Activated T-helper 2 cell treated with anti-CD3 and anti-CD28 coated beads, Interferon-gamma antibody, Interleukin-2, Interleukin-4, amounts not matched to agents 10 μg/mL and 5 μg/mL and 100 μg/mL, durations not matched to agents 14 hours and 24 hours and 36 hours (primary cell): ENCODE data around the gene PTCH1. TPM values are rescaled to one million over a fixed set of nuclear protein-coding genes. Genes with fewer than 3 reads are reported as not detected.

Source experiments
- DNase-seq: peaks from one replicate; pipeline ENCODE4 v3.0.0; 2021; ENCODE audit warnings: low spot score
- H3K27ac Mint-ChIP-seq: one replicate; pipeline ENCODE4 v1.8.0; 2021; ENCODE audit warnings: mixed read lengths
- H3K27me3 Mint-ChIP-seq: one replicate; pipeline ENCODE4 v1.8.0; 2021; ENCODE audit warnings: low read depth, mixed read lengths
- H3K36me3 Mint-ChIP-seq: one replicate; pipeline ENCODE4 v1.8.0; 2021; ENCODE audit warnings: low read depth, mixed read lengths
- H3K4me1 Mint-ChIP-seq: one replicate; pipeline ENCODE4 v1.8.0; 2021; ENCODE audit warnings: low read depth, mixed read lengths
- H3K4me3 Mint-ChIP-seq: one replicate; pipeline ENCODE4 v1.8.0; 2021; ENCODE audit warnings: low read depth, mild to moderate bottlenecking, moderate library complexity, mixed read lengths
- H3K9me3 Mint-ChIP-seq: one replicate; pipeline ENCODE4 v1.8.0; 2021; ENCODE audit warnings: mixed read lengths
- intact Hi-C: fragments of 100-400 bp; cut with micrococcal nuclease; formaldehyde crosslinking; loops from one replicate; pipeline ENCODE4 v1.15.1; 2023
- total RNA-seq: library from RNA; stranded (reverse); gene quantifications from 2 replicates; pipeline ENCODE4 v1.2.3, GENCODE V29; 2022

Gene PTCH1
- total RNA-seq, 1 donor from 2014 or later = 5.2 TPM

DNA sequence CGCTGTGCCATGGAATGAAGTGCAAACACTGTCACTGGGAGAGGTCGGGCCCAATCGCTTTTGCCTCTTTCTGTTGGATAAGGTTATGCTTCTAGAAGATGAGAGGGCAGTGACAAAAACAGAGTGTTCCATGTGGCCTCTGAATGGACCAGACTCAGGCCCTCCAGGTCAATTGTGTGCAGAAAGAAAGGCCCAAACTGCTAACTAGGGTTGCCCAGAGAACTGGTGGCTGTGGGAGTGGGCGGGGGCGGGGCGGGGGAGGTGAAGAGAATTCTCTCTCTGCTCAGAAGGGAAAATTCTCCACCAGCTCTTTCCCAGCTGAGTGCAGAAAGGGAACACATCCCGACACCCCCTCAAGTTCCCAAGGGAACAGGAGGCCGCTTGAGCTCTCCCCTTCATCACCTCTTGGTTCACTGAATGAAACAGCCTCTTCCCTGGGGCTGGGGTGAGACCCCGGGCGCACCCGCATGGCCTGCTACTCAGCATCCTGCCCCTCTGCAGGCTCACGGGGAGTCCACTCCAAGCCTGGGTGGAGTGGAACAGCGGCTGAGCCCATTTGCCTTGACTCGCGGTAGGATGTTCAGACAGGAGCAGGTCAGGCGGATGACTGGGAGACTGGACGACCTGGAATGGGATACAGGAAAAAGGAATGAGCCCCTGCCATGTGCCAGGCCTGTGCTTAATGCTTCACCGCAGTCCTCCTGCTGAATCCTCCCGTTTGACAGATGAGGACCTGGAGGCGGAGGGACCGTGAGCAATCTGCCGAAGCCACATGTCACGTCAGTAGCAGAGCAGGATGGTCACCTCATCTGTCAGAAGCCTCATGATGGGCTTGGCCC is 105.5 kb downstream of the PTCH1 start:
- Mint-ChIP-seq H3K4me3 (no peak overlapping the region), H3K9me3 (no peaks in the 10 kb centered on the region), H3K27ac (no peak overlapping the region)

DNA sequence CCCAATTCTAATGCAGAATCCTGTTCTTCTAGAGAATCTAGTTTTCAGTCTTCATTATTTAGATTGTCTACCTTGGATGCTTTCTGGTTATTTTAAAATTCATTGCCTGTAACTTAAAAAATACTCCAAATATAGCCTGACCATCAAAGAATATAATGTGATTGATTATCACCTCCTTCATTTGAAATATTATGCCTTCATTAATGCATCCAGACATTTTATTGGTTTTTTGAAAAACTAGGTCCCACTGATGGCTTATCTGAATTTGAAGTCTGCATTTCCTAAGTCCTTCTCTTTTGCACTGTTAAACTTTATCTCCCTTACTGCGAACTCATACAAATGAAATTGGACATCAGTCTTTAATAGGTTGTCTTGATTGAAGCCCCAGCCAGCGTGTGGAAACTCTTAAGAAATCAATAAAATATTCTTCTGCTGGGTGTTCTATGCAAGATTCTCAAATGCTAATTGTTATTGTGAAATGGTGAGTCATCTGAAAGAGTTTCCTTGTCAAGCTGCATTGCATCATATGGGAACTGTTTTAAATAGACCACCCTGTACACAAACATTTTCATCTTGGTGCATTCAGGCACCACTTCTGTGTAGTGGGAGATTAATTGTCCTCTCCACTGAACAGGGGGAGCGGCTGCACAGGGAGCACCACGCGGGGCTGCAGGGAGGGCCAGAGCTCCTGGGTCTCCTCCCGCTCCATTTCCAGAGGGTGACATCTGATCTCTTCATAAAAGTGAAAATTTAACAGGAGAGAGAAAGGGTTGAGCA is 106.9 kb downstream of the PTCH1 start:
- no peak overlapping the region for H3K27ac Mint-ChIP-seq
- no peaks in the 10 kb centered on the region for H3K36me3 Mint-ChIP-seq
- intact Hi-C loops = no loop called here
- peaks cover 9% of the 10 kb centered on the region for H3K27me3 Mint-ChIP-seq
- H3K4me3 Mint-ChIP-seq = no peak overlapping the region
- no peak for DNase-seq
- H3K9me3 Mint-ChIP-seq = no peaks in the 10 kb centered on the region
- H3K4me1 Mint-ChIP-seq = no peaks in the 10 kb centered on the region

More for the DNA sequence above, 105.5 kb downstream of the PTCH1 start:
- Mint-ChIP-seq H3K4me1 (no peaks in the 10 kb centered on the region), H3K36me3 (no peaks in the 10 kb centered on the region), H3K27me3 (peaks cover 10% of the 10 kb centered on the region)
- no peak for DNase-seq
- intact Hi-C loops = no loop called here

DNA sequence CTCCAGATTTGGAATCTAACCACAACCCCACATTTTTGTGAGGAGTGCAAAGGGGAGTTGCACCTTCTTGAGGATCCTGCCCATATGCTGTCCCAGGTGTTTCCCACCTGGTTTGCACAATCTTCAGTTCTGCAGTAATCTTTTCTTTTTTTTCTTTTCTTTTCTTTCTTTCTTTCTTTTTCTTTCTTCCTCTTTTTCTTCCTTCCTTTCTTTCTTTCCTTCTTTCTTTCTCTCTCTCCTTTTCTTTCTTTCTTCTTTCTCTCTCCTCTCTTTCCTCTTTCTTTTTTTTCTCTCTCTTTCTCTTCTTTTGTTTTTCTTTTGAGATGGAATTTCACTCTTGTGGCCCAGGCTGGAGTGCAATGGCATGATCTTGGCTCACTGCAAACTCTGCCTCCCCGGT is 109.2 kb downstream of the PTCH1 start:
- H3K9me3 Mint-ChIP-seq = no peaks in the 10 kb centered on the region
- peaks cover 21% of the 10 kb centered on the region for H3K27me3 Mint-ChIP-seq
- no peak overlapping the region for H3K27ac Mint-ChIP-seq
- intact Hi-C loops = no loop called here
- no peak for DNase-seq
- H3K36me3 Mint-ChIP-seq = no peaks in the 10 kb centered on the region
- H3K4me1 Mint-ChIP-seq = no peaks in the 10 kb centered on the region
- H3K4me3 Mint-ChIP-seq = no peak overlapping the region

DNA sequence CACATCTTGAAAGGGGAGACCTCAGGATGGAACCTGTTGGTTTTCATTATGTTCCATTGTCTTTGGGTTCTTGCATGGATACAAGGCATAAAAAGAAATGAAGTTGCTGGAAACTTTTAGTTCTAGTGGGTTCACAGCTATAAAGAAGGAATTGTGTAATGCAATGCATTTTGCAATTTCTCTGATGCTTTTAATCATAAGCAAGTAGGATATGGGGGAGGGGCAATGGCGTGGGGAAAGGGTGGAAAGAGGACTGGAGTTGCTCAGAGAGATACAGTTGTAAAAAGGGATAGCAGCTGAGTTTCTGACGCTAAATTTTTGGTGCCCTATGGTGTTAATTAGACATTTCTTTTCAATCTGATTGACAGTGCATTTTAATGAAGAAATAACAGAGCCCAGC is 110.7 kb downstream of the PTCH1 start:
- H3K4me1 Mint-ChIP-seq = no peaks in the 10 kb centered on the region
- no peak overlapping the region for H3K4me3 Mint-ChIP-seq
- H3K36me3 Mint-ChIP-seq = no peaks in the 10 kb centered on the region
- H3K9me3 Mint-ChIP-seq = no peaks in the 10 kb centered on the region
- peaks cover 31% of the 10 kb centered on the region for H3K27me3 Mint-ChIP-seq
- no peak for DNase-seq
- H3K27ac Mint-ChIP-seq = no peak overlapping the region
- intact Hi-C loops = no loop called here

DNA sequence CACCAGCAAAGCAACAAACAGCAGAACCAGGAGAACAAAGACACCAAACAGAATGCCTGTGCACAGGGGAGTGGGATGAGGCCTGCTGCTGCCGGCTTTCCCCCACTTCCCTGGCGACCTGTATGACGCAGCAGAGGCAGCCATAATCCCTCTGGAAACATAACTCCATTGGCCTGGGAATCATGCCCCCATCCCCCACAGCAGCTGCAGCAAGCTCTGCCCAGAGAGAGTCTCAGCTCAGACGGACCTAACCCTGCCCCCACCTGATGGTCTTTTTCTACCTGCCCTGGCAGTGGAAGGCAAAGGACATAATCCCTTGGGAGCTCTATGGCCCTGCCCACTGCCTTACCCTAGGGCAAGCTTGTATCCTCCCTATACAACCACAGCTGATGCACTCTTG is 117.5 kb downstream of the PTCH1 start:
- no peak for DNase-seq
- no peak overlapping the region for H3K4me3 Mint-ChIP-seq
- H3K9me3 Mint-ChIP-seq = no peaks in the 10 kb centered on the region
- H3K4me1 Mint-ChIP-seq = no peaks in the 10 kb centered on the region
- no peak overlapping the region for H3K27ac Mint-ChIP-seq
- H3K36me3 Mint-ChIP-seq = no peaks in the 10 kb centered on the region
- H3K27me3 Mint-ChIP-seq = peaks cover 35% of the 10 kb centered on the region
- intact Hi-C loops = no loop called here

Other genes starting within 250 kb of the PTCH1 start
- gene FANCC, start 199.3 kb downstream of the PTCH1 start, total RNA-seq = 12.6 and 16.8 TPM in 2 replicates